GM23248 (cell line): ENCODE measurements around the gene CD300LF.

Experiments
- EZH2 ChIP-seq: fragments of 200-600 bp; sonication (generic); IDR thresholded peaks from 2 replicates; pipeline ENCODE4 v1.6.1; 2018; ENCODE audit warnings: antibody characterized with exemption, mild to moderate bottlenecking; ENCODE audit not compliant: insufficient read depth, poor library complexity, severe bottlenecking
- EZH2phosphoT487 ChIP-seq: fragments of 200-600 bp; sonication (generic); IDR thresholded peaks from 2 replicates; pipeline ENCODE4 v1.6.1; 2018; ENCODE audit warnings: antibody characterized with exemption, moderate library complexity, mild to moderate bottlenecking, low read depth; ENCODE audit not compliant: insufficient read depth

DNA sequence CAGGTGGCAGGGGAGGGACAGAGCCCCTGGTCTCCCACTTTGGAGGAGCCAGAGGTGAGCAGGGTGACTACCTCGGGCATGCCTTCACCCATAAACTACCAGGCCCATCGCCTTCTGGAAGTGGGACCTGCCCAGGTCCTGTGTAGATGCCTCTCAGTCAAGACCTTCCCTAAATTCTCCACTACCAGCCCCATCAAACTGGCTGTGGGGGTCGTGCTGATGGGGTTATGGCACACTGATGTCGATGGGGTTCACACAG lies 18.6 kb upstream of the CD300LF start:
- TF ChIP-seq EZH2 (no peak), EZH2phosphoT487 (no peak)
